Smooth muscle cell (in vitro differentiated cells): ENCODE results near the gene MINDY4. TPM values are rescaled to one million over a fixed set of nuclear protein-coding genes. Genes with fewer than 3 reads are reported as not detected.

Experiments
- DNase-seq: peaks from one replicate; lab custom pipeline; 2025; ENCODE audit not compliant: unreplicated experiment; lab: John Stamatoyannopoulos, UW
- H2AFZ ChIP-seq: fragments of 200-600 bp; sonication (generic); 2 replicates; pipeline ENCODE4 v1.6.0; 2016; ENCODE audit warnings: antibody characterized with exemption, low read depth, mild to moderate bottlenecking
- H3F3A ChIP-seq: fragments of 200-600 bp; sonication (generic); 2 replicates; pipeline ENCODE4 v1.6.0; 2017; ENCODE audit warnings: antibody characterized with exemption, low read depth
- H3K27ac ChIP-seq: fragments of 200-600 bp; sonication (generic); 2 replicates; pipeline ENCODE4 v1.5.1; 2016; ENCODE audit warnings: low read depth, mild to moderate bottlenecking
- H3K27me3 ChIP-seq: fragments of 200-600 bp; sonication (generic); 2 replicates; pipeline ENCODE4 v1.6.1; 2016; ENCODE audit warnings: low read depth, mild to moderate bottlenecking
- H3K36me3 ChIP-seq: fragments of 200-600 bp; sonication (generic); 2 replicates; pipeline ENCODE4 v1.5.1; 2016; ENCODE audit warnings: low read depth
- H3K4me1 ChIP-seq: fragments of 200-600 bp; sonication (generic); 2 replicates; pipeline ENCODE4 v1.5.1; 2016; ENCODE audit warnings: low read depth
- H3K4me2 ChIP-seq: fragments of 200-600 bp; sonication (generic); 2 replicates; pipeline ENCODE4 v1.6.0; 2016; ENCODE audit warnings: mild to moderate bottlenecking
- H3K4me3 ChIP-seq: fragments of 200-600 bp; sonication (generic); 2 replicates; pipeline ENCODE4 v1.5.1; 2016; ENCODE audit warnings: mild to moderate bottlenecking
- H3K79me2 ChIP-seq: fragments of 200-600 bp; sonication (generic); 2 replicates; pipeline ENCODE4 v1.6.0; 2016; ENCODE audit warnings: low read depth, mild to moderate bottlenecking
- H3K9ac ChIP-seq: fragments of 200-600 bp; sonication (generic); 2 replicates; pipeline ENCODE4 v1.6.0; 2016; ENCODE audit warnings: low read depth
- H3K9me3 ChIP-seq: fragments of 200-600 bp; sonication (generic); replicated peaks from 2 replicates; pipeline ENCODE4 v1.5.1; 2016; ENCODE audit warnings: low read depth
- H4K20me1 ChIP-seq: fragments of 200-600 bp; sonication (generic); 2 replicates; pipeline ENCODE4 v1.6.0; 2016; ENCODE audit warnings: low read depth
- CTCF ChIP-seq: fragments of 200-600 bp; sonication (generic); IDR thresholded peaks from 2 replicates; pipeline ENCODE4 v1.5.1; 2017; ENCODE audit warnings: borderline replicate concordance, mild to moderate bottlenecking, antibody characterized with exemption; ENCODE audit not compliant: insufficient read depth, poor library complexity, severe bottlenecking
- WGBS: methylation state at CpG from one replicate; pipeline ENCODE4 v1.1.7; 2016; ENCODE audit warnings: low lambda C conversion rate; 5-methylcytosine and 5-hydroxymethylcytosine counted together
- polyA plus RNA-seq: library from polyadenylated mRNA; unstranded; fragments of >200 nt; fragmentation: Nextera tagmentation; extraction: Ambion mirVana; gene quantifications from 2 replicates; pipeline ENCODE4 v1.2.1, GENCODE V29; 2016
- total RNA-seq: library from RNA; depleted of rRNA; stranded (reverse); fragments of >200 nt; gene quantifications from 2 replicates; pipeline ENCODE4 v1.2.3, GENCODE V29; 2014

Gene MINDY4
- total and polyA plus RNA-seq, 2 experiments from 2014 or later, result 4.9 to 5.3 TPM

GRCh38 chr7:30842542-30843451 is 71.6 kb downstream of the MINDY4 start:
- Histone ChIP-seq H3K27me3 (no peaks in the 10 kb centered on the region), H3K4me2 (no peak overlapping the region), H2AFZ (no peak overlapping the region), H3K36me3 (no peaks in the 10 kb centered on the region), H3K4me1 (peaks cover 5% of the 10 kb centered on the region), H3K9me3 (no peaks in the 10 kb centered on the region), H3K79me2 (no peaks in the 10 kb centered on the region), H3K4me3 (no peak overlapping the region), H3K9ac (no peak overlapping the region), H3F3A (no peaks in the 10 kb centered on the region), H4K20me1 (no peaks in the 10 kb centered on the region), H3K27ac (no peak overlapping the region)
- no peak for DNase-seq
- 93% methylated on average over 8 of the region's 8 CpGs for WGBS
- no peak for TF ChIP-seq CTCF

GRCh38 chr7:30843741-30844482 is 72.7 kb downstream of the MINDY4 start:
- no peak for TF ChIP-seq CTCF
- Histone ChIP-seq H3K36me3 (no peaks in the 10 kb centered on the region), H3K27me3 (no peaks in the 10 kb centered on the region), H3F3A (no peaks in the 10 kb centered on the region), H3K27ac (no peak overlapping the region), H3K4me3 (no peak overlapping the region), H3K79me2 (no peaks in the 10 kb centered on the region), H2AFZ (no peak overlapping the region), H3K9ac (no peak overlapping the region), H4K20me1 (no peaks in the 10 kb centered on the region), H3K4me2 (no peak overlapping the region), H3K4me1 (peaks cover 5% of the 10 kb centered on the region), H3K9me3 (no peaks in the 10 kb centered on the region)
- 95% methylated on average over 11 of the region's 11 CpGs for WGBS
- DNase-seq, result no peak

- Histone ChIP-seq H3K79me2 (no peaks in the 10 kb centered on the region), H2AFZ (no peak overlapping the region), H3K4me3 (no peak overlapping the region), H4K20me1 (no peaks in the 10 kb centered on the region), H3K4me2 (no peak overlapping the region), H3K4me1 (peaks cover 5% of the 10 kb centered on the region), H3K9ac (no peak overlapping the region), H3K27ac (no peak overlapping the region), H3K9me3 (no peaks in the 10 kb centered on the region), H3K36me3 (no peaks in the 10 kb centered on the region), H3K27me3 (no peaks in the 10 kb centered on the region), H3F3A (no peaks in the 10 kb centered on the region)
- 94% methylated on average over 4 of the region's 4 CpGs for WGBS
- TF ChIP-seq CTCF, result no peak
- no peak for DNase-seq
Measured at GRCh38 chr7:30844483-30844874, 73.3 kb downstream of the MINDY4 start.
